ENCODE results near the gene GLI1. TPM values are rescaled to one million over a fixed set of nuclear protein-coding genes. Genes with fewer than 3 reads are reported as not detected.
"Not testable (repeated sequence)": the region's sequence is repeated elsewhere in the genome, so short reads cannot be mapped to it uniquely, and the experiment has no call there.

Gene GLI1
- polyA plus RNA-seq, 1 donor from 2014 or later: 4.2 TPM

- no peak overlapping the region for H2AFZ ChIP-seq (ENCODE audit: low read depth, low read length)
- no peaks in the 10 kb centered on the region for H3K36me3 ChIP-seq (ENCODE audit: insufficient read depth, low read length)
- no peak overlapping the region for H3K4me3 ChIP-seq (ENCODE audit: low read length)
- no peaks in the 10 kb centered on the region for H3F3A ChIP-seq (ENCODE audit: insufficient read depth, low read length, poor library complexity, severe bottlenecking)
- H4K20me1 ChIP-seq (ENCODE audit: insufficient read depth): no peaks in the 10 kb centered on the region
- H3K9ac ChIP-seq (ENCODE audit: low read length): no peak overlapping the region
- TF ChIP-seq POLR2AphosphoS5 (IDR thresholded peaks at IDR 0.05) (no peak), EP300 (conservative IDR thresholded peaks at IDR 0.05; ENCODE audit: poor library complexity, severe bottlenecking) (no peak)
- H3K27ac ChIP-seq (ENCODE audit: low read length): no peak overlapping the region
- no peaks in the 10 kb centered on the region for H3K9me2 ChIP-seq (ENCODE audit: insufficient read depth, low read length)
- no peaks in the 10 kb centered on the region for H3K9me3 ChIP-seq (ENCODE audit: low read length)
- H3K4me2 ChIP-seq (ENCODE audit: low read length): no peak overlapping the region
- H3K79me2 ChIP-seq (replicated peaks; ENCODE audit: insufficient read depth, low read length): no peaks in the 10 kb centered on the region
- no peaks in the 10 kb centered on the region for H3K27me3 ChIP-seq (ENCODE audit: insufficient read depth, low read depth, low read length)
Measured at GRCh38 chr12:57441846-57442427, 17.6 kb upstream of the GLI1 start.

GRCh38 chr12:57444337-57444736 is 15.2 kb upstream of the GLI1 start:
- not testable (repeated sequence) for H2AFZ ChIP-seq (ENCODE audit: low read depth, low read length); H3K79me2 ChIP-seq (replicated peaks; ENCODE audit: insufficient read depth, low read length); H3K27me3 ChIP-seq (ENCODE audit: insufficient read depth, low read depth, low read length); H3K4me3 ChIP-seq (ENCODE audit: low read length); H3K9me2 ChIP-seq (ENCODE audit: insufficient read depth, low read length); H3K9me3 ChIP-seq (ENCODE audit: low read length); H3F3A ChIP-seq (ENCODE audit: insufficient read depth, low read length, poor library complexity, severe bottlenecking); H3K4me2 ChIP-seq (ENCODE audit: low read length); H3K9ac ChIP-seq (ENCODE audit: low read length); H4K20me1 ChIP-seq (ENCODE audit: insufficient read depth); H3K27ac ChIP-seq (ENCODE audit: low read length); H3K36me3 ChIP-seq (ENCODE audit: insufficient read depth, low read length)

DNA sequence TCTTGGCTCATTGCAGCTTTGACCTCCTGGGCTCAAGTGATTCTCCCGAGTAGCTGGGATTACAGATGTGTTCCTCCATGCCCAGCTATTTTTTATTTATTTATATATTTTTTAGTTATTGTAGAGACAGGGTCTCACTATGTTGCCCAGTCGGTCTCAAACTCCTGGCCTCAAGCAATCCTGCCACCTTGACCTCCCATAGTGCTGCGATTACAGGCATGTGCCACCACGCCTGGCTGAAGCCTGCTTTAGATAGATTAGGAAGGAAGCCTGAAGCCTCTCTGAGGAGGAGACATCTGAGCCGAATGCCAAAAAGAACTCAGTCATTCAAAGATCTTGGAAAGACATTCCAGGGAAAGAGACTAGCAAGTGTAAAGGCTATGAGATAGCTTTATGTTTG is 14.8 kb upstream of the GLI1 start:
- Histone ChIP-seq H3K4me3 (ENCODE audit: low read length) (no peak overlapping the region), H3K4me2 (ENCODE audit: low read length) (no peak overlapping the region), H3K9me2 (ENCODE audit: insufficient read depth, low read length) (no peaks in the 10 kb centered on the region), H4K20me1 (ENCODE audit: insufficient read depth) (no peaks in the 10 kb centered on the region), H2AFZ (ENCODE audit: low read depth, low read length) (no peak overlapping the region), H3K27ac (ENCODE audit: low read length) (no peak overlapping the region), H3K79me2 (replicated peaks; ENCODE audit: insufficient read depth, low read length) (no peaks in the 10 kb centered on the region), H3K9me3 (ENCODE audit: low read length) (no peaks in the 10 kb centered on the region), H3K27me3 (ENCODE audit: insufficient read depth, low read depth, low read length) (no peaks in the 10 kb centered on the region), H3F3A (ENCODE audit: insufficient read depth, low read length, poor library complexity, severe bottlenecking) (no peaks in the 10 kb centered on the region), H3K9ac (ENCODE audit: low read length) (no peak overlapping the region), H3K36me3 (ENCODE audit: insufficient read depth, low read length) (no peaks in the 10 kb centered on the region)
- TF ChIP-seq SMC3 (conservative IDR thresholded peaks at IDR 0.05; ENCODE audit: poor library complexity) (no peak), EP300 (conservative IDR thresholded peaks at IDR 0.05; ENCODE audit: poor library complexity, severe bottlenecking) (no peak), RAD21 (conservative IDR thresholded peaks at IDR 0.05) (no peak), POLR2AphosphoS5 (IDR thresholded peaks at IDR 0.05) (no peak)
- TF ChIP-seq, protein P1, sequence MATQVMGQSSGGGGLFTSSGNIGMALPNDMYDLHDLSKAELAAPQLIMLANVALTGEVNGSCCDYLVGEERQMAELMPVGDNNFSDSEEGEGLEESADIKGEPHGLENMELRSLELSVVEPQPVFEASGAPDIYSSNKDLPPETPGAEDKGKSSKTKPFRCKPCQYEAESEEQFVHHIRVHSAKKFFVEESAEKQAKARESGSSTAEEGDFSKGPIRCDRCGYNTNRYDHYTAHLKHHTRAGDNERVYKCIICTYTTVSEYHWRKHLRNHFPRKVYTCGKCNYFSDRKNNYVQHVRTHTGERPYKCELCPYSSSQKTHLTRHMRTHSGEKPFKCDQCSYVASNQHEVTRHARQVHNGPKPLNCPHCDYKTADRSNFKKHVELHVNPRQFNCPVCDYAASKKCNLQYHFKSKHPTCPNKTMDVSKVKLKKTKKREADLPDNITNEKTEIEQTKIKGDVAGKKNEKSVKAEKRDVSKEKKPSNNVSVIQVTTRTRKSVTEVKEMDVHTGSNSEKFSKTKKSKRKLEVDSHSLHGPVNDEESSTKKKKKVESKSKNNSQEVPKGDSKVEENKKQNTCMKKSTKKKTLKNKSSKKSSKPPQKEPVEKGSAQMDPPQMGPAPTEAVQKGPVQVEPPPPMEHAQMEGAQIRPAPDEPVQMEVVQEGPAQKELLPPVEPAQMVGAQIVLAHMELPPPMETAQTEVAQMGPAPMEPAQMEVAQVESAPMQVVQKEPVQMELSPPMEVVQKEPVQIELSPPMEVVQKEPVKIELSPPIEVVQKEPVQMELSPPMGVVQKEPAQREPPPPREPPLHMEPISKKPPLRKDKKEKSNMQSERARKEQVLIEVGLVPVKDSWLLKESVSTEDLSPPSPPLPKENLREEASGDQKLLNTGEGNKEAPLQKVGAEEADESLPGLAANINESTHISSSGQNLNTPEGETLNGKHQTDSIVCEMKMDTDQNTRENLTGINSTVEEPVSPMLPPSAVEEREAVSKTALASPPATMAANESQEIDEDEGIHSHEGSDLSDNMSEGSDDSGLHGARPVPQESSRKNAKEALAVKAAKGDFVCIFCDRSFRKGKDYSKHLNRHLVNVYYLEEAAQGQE (IDR thresholded peaks at IDR 0.05; ENCODE audit: borderline replicate concordance): no peak

DNA sequence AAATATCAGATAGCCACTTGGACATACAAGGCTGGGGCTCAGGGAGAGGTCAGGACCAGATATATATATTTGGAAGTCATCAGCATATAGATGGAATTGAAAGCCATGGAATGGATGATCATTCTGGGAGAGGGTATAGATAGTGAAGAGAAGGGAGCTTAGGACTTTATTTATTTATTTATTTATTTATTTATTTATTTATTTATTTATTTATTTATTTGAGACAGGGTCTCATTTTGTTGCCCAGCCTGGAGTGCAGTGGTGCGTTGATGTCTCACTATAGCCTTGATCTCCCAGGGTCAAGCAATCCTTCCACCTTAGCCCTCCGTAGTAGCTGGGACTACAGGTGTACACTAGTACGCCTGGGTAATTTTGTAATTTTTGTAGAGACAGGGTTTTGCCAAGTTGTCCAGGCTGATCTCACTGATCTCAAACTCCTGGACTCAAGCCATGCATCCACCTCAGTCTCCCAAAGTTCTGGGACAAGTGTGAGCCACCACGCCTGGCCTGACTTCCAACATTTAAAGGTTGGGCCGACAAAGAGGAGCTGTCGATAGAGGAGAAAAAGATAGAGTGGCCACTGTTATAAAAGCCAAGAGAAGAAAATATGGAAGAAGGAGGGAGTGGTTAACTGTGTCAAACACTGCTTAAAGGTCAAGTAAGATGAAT is 13.2 kb upstream of the GLI1 start:
- Histone ChIP-seq H4K20me1 (ENCODE audit: insufficient read depth) (no peaks in the 10 kb centered on the region), H3K36me3 (ENCODE audit: insufficient read depth, low read length) (no peaks in the 10 kb centered on the region)
- no peak for TF ChIP-seq TAF1 (IDR thresholded peaks at IDR 0.05; ENCODE audit: low read depth)
- no peak for TF ChIP-seq RAD21 (conservative IDR thresholded peaks at IDR 0.05)
- TF ChIP-seq POLR2AphosphoS5 (IDR thresholded peaks at IDR 0.05): no peak
- no peak for TF ChIP-seq EP300 (conservative IDR thresholded peaks at IDR 0.05; ENCODE audit: poor library complexity, severe bottlenecking)
- TF ChIP-seq, protein P1 (IDR thresholded peaks at IDR 0.05; ENCODE audit: borderline replicate concordance): no peak
- no peak for TF ChIP-seq EZH2 (IDR thresholded peaks at IDR 0.05; ENCODE audit: borderline replicate concordance, insufficient read depth, low read length, poor library complexity, severe bottlenecking)
- TF ChIP-seq, protein P2, sequence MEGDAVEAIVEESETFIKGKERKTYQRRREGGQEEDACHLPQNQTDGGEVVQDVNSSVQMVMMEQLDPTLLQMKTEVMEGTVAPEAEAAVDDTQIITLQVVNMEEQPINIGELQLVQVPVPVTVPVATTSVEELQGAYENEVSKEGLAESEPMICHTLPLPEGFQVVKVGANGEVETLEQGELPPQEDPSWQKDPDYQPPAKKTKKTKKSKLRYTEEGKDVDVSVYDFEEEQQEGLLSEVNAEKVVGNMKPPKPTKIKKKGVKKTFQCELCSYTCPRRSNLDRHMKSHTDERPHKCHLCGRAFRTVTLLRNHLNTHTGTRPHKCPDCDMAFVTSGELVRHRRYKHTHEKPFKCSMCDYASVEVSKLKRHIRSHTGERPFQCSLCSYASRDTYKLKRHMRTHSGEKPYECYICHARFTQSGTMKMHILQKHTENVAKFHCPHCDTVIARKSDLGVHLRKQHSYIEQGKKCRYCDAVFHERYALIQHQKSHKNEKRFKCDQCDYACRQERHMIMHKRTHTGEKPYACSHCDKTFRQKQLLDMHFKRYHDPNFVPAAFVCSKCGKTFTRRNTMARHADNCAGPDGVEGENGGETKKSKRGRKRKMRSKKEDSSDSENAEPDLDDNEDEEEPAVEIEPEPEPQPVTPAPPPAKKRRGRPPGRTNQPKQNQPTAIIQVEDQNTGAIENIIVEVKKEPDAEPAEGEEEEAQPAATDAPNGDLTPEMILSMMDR (IDR thresholded peaks at IDR 0.05; ENCODE audit: poor library complexity, severe bottlenecking): no peak

More for the DNA sequence above, 13.2 kb upstream of the GLI1 start:
- no peak overlapping the region for H3K4me2 ChIP-seq (ENCODE audit: low read length)
- H3K79me2 ChIP-seq (replicated peaks; ENCODE audit: insufficient read depth, low read length): no peaks in the 10 kb centered on the region
- H2AFZ ChIP-seq (ENCODE audit: low read depth, low read length): no peak overlapping the region
- H3K27me3 ChIP-seq (ENCODE audit: insufficient read depth, low read depth, low read length): no peaks in the 10 kb centered on the region
- H3K9me2 ChIP-seq (ENCODE audit: insufficient read depth, low read length): no peaks in the 10 kb centered on the region
- H3K9me3 ChIP-seq (ENCODE audit: low read length): no peaks in the 10 kb centered on the region
- no peak overlapping the region for H3K27ac ChIP-seq (ENCODE audit: low read length)
- no peaks in the 10 kb centered on the region for H3F3A ChIP-seq (ENCODE audit: insufficient read depth, low read length, poor library complexity, severe bottlenecking)
- H3K4me3 ChIP-seq (ENCODE audit: low read length): no peak overlapping the region
- H3K9ac ChIP-seq (ENCODE audit: low read length): no peak overlapping the region

Data from neural cell (in vitro differentiated cells).